Hepatocyte (in vitro differentiated cells): ENCODE results near the gene DENND6B. TPM values are rescaled to one million over a fixed set of nuclear protein-coding genes. Genes with fewer than 3 reads are reported as not detected.

Experiments used
- DNase-seq: peaks from one replicate; pipeline ENCODE4 v3.0.0-alpha.2; 2016; ENCODE audit warnings: low spot score
- H2AFZ ChIP-seq: fragments of 200-600 bp; sonication (generic); 2 replicates; pipeline ENCODE4 v1.6.0; 2016; ENCODE audit warnings: antibody characterized with exemption, mild to moderate bottlenecking
- H3K27ac ChIP-seq: fragments of 200-600 bp; sonication (generic); 2 replicates; pipeline ENCODE4 v1.5.1; 2016; ENCODE audit warnings: mild to moderate bottlenecking
- H3K27me3 ChIP-seq: fragments of 200-600 bp; sonication (generic); 2 replicates; pipeline ENCODE4 v1.6.1; 2016
- H3K36me3 ChIP-seq: fragments of 200-600 bp; sonication (generic); replicated peaks from 2 replicates; pipeline ENCODE4 v1.5.1; 2016; ENCODE audit warnings: low read depth; ENCODE audit not compliant: insufficient read depth
- H3K4me1 ChIP-seq: fragments of 200-600 bp; sonication (generic); 2 replicates; pipeline ENCODE4 v1.5.1; 2016; ENCODE audit warnings: mild to moderate bottlenecking, moderate library complexity; ENCODE audit not compliant: insufficient read depth
- H3K4me2 ChIP-seq: fragments of 200-600 bp; sonication (generic); 2 replicates; pipeline ENCODE4 v1.6.0; 2016
- H3K4me3 ChIP-seq: fragments of 200-600 bp; sonication (generic); 2 replicates; pipeline ENCODE4 v1.5.1; 2016; ENCODE audit warnings: mild to moderate bottlenecking
- H3K79me2 ChIP-seq: fragments of 200-600 bp; sonication (generic); 2 replicates; pipeline ENCODE4 v1.6.0; 2017; ENCODE audit warnings: mild to moderate bottlenecking
- H3K9me2 ChIP-seq: fragments of 200-600 bp; sonication (generic); replicated peaks from 2 replicates; pipeline ENCODE4 v1.6.0; 2017; ENCODE audit warnings: mild to moderate bottlenecking; ENCODE audit not compliant: insufficient read depth
- H3K9me3 ChIP-seq: fragments of 200-600 bp; sonication (generic); 2 replicates; pipeline ENCODE4 v1.5.1; 2016; ENCODE audit warnings: low read depth, mild to moderate bottlenecking
- H4K20me1 ChIP-seq: fragments of 200-600 bp; sonication (generic); 2 replicates; pipeline ENCODE4 v1.6.0; 2016; ENCODE audit warnings: mild to moderate bottlenecking; ENCODE audit not compliant: insufficient read depth, poor library complexity, severe bottlenecking
- CTCF ChIP-seq: fragments of 200-600 bp; sonication (generic); IDR thresholded peaks from 2 replicates; pipeline ENCODE4 v1.5.1; 2016; ENCODE audit warnings: antibody characterized with exemption, mild to moderate bottlenecking; ENCODE audit not compliant: poor library complexity
- EZH2 ChIP-seq: fragments of 200-600 bp; sonication (generic); IDR thresholded peaks from 2 replicates; pipeline ENCODE4 v1.6.1; 2016; ENCODE audit warnings: antibody characterized with exemption, mild to moderate bottlenecking, borderline replicate concordance
- EZH2phosphoT487 ChIP-seq: fragments of 200-600 bp; sonication (generic); IDR thresholded peaks from one replicate; pipeline ENCODE4 v1.6.1; 2018; ENCODE audit warnings: antibody characterized with exemption, mild to moderate bottlenecking, low read depth, moderate library complexity; ENCODE audit not compliant: unreplicated experiment, severe bottlenecking
- WGBS: methylation state at CpG from one replicate; pipeline ENCODE4 v1.1.6; 2016; ENCODE audit warnings: low lambda C conversion rate; ENCODE audit errors: missing lambda C conversion rate; 5-methylcytosine and 5-hydroxymethylcytosine counted together
- polyA plus RNA-seq: library from polyadenylated mRNA; unstranded; fragments of >200 nt; fragmentation: Nextera tagmentation; extraction: Ambion mirVana; gene quantifications from 2 replicates; pipeline ENCODE4 v1.2.1, GENCODE V29; 2016
- total RNA-seq: library from RNA; depleted of rRNA; stranded (reverse); fragments of >200 nt; gene quantifications from 2 replicates; pipeline ENCODE4 v1.2.3, GENCODE V29; 2014

Gene DENND6B
- total and polyA plus RNA-seq, 2 experiments from 2014 or later: 3.3 to 8.7 TPM

DNA sequence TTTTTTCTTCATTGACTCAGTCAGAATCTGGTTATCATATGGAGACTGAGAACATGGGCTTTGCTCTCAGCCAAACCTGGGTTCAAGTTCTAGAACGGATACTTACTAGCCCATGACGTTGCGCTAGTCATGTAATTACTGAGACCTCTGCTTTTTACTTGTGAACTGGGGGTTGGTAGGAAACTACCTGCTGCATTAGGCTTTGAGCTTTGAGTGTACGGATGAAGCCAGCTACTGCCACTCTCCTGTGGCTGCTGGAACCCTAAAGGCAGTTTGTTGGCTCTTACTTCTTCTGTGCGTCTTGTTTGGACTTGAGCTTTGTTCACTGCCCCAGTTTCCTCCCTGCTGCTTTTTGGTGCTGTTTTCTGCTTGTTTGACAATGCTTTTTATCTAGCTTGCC, 34.4 kb upstream of the DENND6B start:
- Histone ChIP-seq H3K4me2 (no peak overlapping the region), H3K79me2 (peaks cover 98% of the 10 kb centered on the region), H3K4me3 (no peak overlapping the region), H3K36me3 (no peaks in the 10 kb centered on the region), H3K4me1 (no peaks in the 10 kb centered on the region), H3K27me3 (no peaks in the 10 kb centered on the region), H3K27ac (no peak overlapping the region), H4K20me1 (peaks cover 83% of the 10 kb centered on the region), H3K9me3 (no peaks in the 10 kb centered on the region), H2AFZ (no peak overlapping the region), H3K9me2 (no peaks in the 10 kb centered on the region)
- TF ChIP-seq CTCF (no peak), EZH2phosphoT487 (no peak), EZH2 (no peak)
- WGBS: 95% methylated on average over 5 of the region's 5 CpGs
- DNase-seq: no peak

GRCh38 chr22:50360578-50360977, 33.8 kb upstream of the DENND6B start:
- 85% methylated on average over 2 of the region's 2 CpGs for WGBS
- H3K27me3 ChIP-seq: no peaks in the 10 kb centered on the region
- peaks cover 80% of the 10 kb centered on the region for H4K20me1 ChIP-seq

GRCh38 chr22:50357756-50358155, 30.9 kb upstream of the DENND6B start:
- Histone ChIP-seq H2AFZ (no peak overlapping the region), H3K9me2 (no peaks in the 10 kb centered on the region), H3K36me3 (no peaks in the 10 kb centered on the region), H3K4me1 (no peaks in the 10 kb centered on the region), H3K4me3 (no peak overlapping the region), H3K27ac (no peak overlapping the region), H3K79me2 (peaks cover 94% of the 10 kb centered on the region), H3K9me3 (no peaks in the 10 kb centered on the region), H3K4me2 (no peak overlapping the region), H4K20me1 (peaks cover 63% of the 10 kb centered on the region), H3K27me3 (no peaks in the 10 kb centered on the region)
- DNase-seq: no peak
- WGBS: 94% methylated on average over 10 of the region's 10 CpGs
- TF ChIP-seq EZH2 (no peak), EZH2phosphoT487 (no peak), CTCF (no peak)

More at GRCh38 chr22:50360578-50360977, 33.8 kb upstream of the DENND6B start:
- no peaks in the 10 kb centered on the region for H3K9me2 ChIP-seq
- no peaks in the 10 kb centered on the region for H3K9me3 ChIP-seq
- no peak overlapping the region for H3K4me3 ChIP-seq
- H3K4me2 ChIP-seq: no peak overlapping the region
- no peak for DNase-seq
- no peak overlapping the region for H3K27ac ChIP-seq
- TF ChIP-seq EZH2phosphoT487 (no peak), CTCF (no peak), EZH2 (no peak)
- no peaks in the 10 kb centered on the region for H3K36me3 ChIP-seq
- no peak overlapping the region for H2AFZ ChIP-seq
- peaks cover 98% of the 10 kb centered on the region for H3K79me2 ChIP-seq
- H3K4me1 ChIP-seq: no peaks in the 10 kb centered on the region

DNA sequence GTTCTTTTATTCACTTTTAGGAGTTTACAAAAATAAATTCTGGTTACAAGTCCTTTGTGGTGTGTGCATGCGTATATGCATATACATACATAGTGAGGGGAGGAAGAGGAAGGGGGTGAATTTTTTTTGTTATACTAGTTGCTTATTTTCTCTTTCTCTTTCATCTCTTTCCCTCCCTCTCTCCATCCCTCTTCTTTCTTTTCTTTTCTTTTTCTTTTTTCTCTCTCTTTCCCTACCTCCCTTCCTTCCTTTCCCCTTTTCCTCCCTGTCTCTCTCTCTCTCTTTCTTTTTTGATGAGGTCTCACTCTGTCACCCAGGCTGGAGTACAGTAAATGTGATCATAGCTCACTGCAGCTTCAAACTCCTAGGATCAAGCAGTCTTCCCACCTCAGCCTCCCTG, 30.4 kb upstream of the DENND6B start:
- 100% methylated on average over 1 of the region's 1 CpG for WGBS
- Histone ChIP-seq H2AFZ (no peak overlapping the region), H3K4me3 (no peak overlapping the region), H3K4me1 (no peaks in the 10 kb centered on the region), H3K9me2 (no peaks in the 10 kb centered on the region), H3K27ac (no peak overlapping the region), H3K27me3 (no peaks in the 10 kb centered on the region), H3K4me2 (no peak overlapping the region), H4K20me1 (peaks cover 60% of the 10 kb centered on the region), H3K9me3 (no peaks in the 10 kb centered on the region), H3K79me2 (peaks cover 94% of the 10 kb centered on the region), H3K36me3 (no peaks in the 10 kb centered on the region)
- no peak for TF ChIP-seq EZH2phosphoT487
- DNase-seq: no peak
